ENCODE measurements around the gene TMEM108. TPM values are rescaled to one million over a fixed set of nuclear protein-coding genes. Genes with fewer than 3 reads are reported as not detected.

Gene TMEM108
- total and polyA plus RNA-seq, 3 donors from 2014 or later, result 13.9 to 44.3 (median 16.1) TPM

GRCh38 chr3:133192363-133192945, 154.3 kb downstream of the TMEM108 start:
- Histone ChIP-seq H3K36me3 (ENCODE audit: low read depth, missing control alignments) (no peaks in the 10 kb centered on the region), H3K27me3 (no peaks in the 10 kb centered on the region), H3K9me3 (no peaks in the 10 kb centered on the region), H3K27ac (peak overlapping the region in 1 of 2 donors; percentile 5), H3K4me1 (peaks cover 6% of the 10 kb centered on the region), H3K4me3 (no peak overlapping the region)
- WGBS, 2 donors, result 84% methylated on average over 9 of the region's 9 CpGs
- intact Hi-C loops (cut with DNase I; ENCODE audit: low total_unique reads), result no loop called here
- TF ChIP-seq CTCF (IDR thresholded peaks at IDR 0.05) (no peak), POLR2A (IDR thresholded peaks at IDR 0.05) (no peak)
- DNase-seq, result peak; percentile 20

- intact Hi-C loops (cut with DNase I; ENCODE audit: low total_unique reads), result no loop called here
These were observed 154.8 kb downstream of the TMEM108 start for GRCh38 chr3:133192967-133193366.

GRCh38 chr3:133196527-133196926, 158.3 kb downstream of the TMEM108 start:
- TF ChIP-seq CTCF (IDR thresholded peaks at IDR 0.05) (no peak), POLR2A (IDR thresholded peaks at IDR 0.05) (no peak)
- no peak overlapping the region for H3K4me3 ChIP-seq
- 57 to 97% methylated on average over 3 of the region's 3 CpGs for WGBS, 2 donors
- no peaks in the 10 kb centered on the region for H3K27me3 ChIP-seq
- peaks cover 6% of the 10 kb centered on the region for H3K4me1 ChIP-seq
- no peak for DNase-seq
- no peak overlapping the region for H3K27ac ChIP-seq
- no peaks in the 10 kb centered on the region for H3K36me3 ChIP-seq (ENCODE audit: low read depth, missing control alignments)
- H3K9me3 ChIP-seq, result no peaks in the 10 kb centered on the region
- intact Hi-C loops (cut with DNase I; ENCODE audit: low total_unique reads), result no loop called here

More at GRCh38 chr3:133192967-133193366, 154.8 kb downstream of the TMEM108 start:
- no peaks in the 10 kb centered on the region for H3K27me3 ChIP-seq
- H3K27ac ChIP-seq, result peak overlapping the region in 1 of 2 donors; percentile 5
- no peaks in the 10 kb centered on the region for H3K9me3 ChIP-seq
- no peak for DNase-seq
- H3K4me3 ChIP-seq, result no peak overlapping the region
- H3K36me3 ChIP-seq (ENCODE audit: low read depth, missing control alignments), result no peaks in the 10 kb centered on the region
- H3K4me1 ChIP-seq, result peaks cover 6% of the 10 kb centered on the region
- TF ChIP-seq CTCF (IDR thresholded peaks at IDR 0.05) (no peak), POLR2A (IDR thresholded peaks at IDR 0.05) (no peak)

GRCh38 chr3:133197619-133198018, 159.4 kb downstream of the TMEM108 start:
- Histone ChIP-seq H3K9me3 (no peaks in the 10 kb centered on the region), H3K27ac (no peak overlapping the region), H3K27me3 (no peaks in the 10 kb centered on the region), H3K36me3 (ENCODE audit: low read depth, missing control alignments) (no peaks in the 10 kb centered on the region), H3K4me3 (no peak overlapping the region), H3K4me1 (peaks cover 4% of the 10 kb centered on the region)
- no peak for DNase-seq
- no peak for TF ChIP-seq POLR2A (IDR thresholded peaks at IDR 0.05)
- TF ChIP-seq CTCF (IDR thresholded peaks at IDR 0.05), result no peak
- WGBS, 2 donors, result 75 to 100% methylated on average over 1 of the region's 1 CpG
- intact Hi-C loops (cut with DNase I; ENCODE audit: low total_unique reads), result no loop called here

- DNase-seq, result no peak
- TF ChIP-seq POLR2A (IDR thresholded peaks at IDR 0.05) (no peak), CTCF (IDR thresholded peaks at IDR 0.05) (no peak)
- Histone ChIP-seq H3K4me1 (peaks cover 7% of the 10 kb centered on the region), H3K27me3 (no peaks in the 10 kb centered on the region), H3K4me3 (no peak overlapping the region), H3K36me3 (ENCODE audit: low read depth, missing control alignments) (no peaks in the 10 kb centered on the region), H3K9me3 (no peaks in the 10 kb centered on the region), H3K27ac (no peak overlapping the region)
- 62% methylated on average over 5 of the region's 5 CpGs; no CpG with 5 or more reads in 1 of the 2 donors for WGBS, 2 donors
- intact Hi-C loops (cut with DNase I; ENCODE audit: low total_unique reads), result no loop called here
These were observed 168.7 kb downstream of the TMEM108 start for GRCh38 chr3:133206921-133207320.
